Nephron progenitor cell (in vitro differentiated cells): ENCODE data around the gene EMX1.

Source experiments
- DNase-seq: peaks from one replicate; pipeline ENCODE4 v3.0.0; 2021
- H3K27ac Mint-ChIP-seq: 2 replicates; pipeline ENCODE4 v1.8.0; 2021; ENCODE audit warnings: mild to moderate bottlenecking, moderate library complexity, mixed read lengths
- H3K27me3 Mint-ChIP-seq: 2 replicates; pipeline ENCODE4 v1.8.0; 2021; ENCODE audit warnings: mild to moderate bottlenecking, low read depth, mixed read lengths; ENCODE audit not compliant: poor library complexity
- H3K36me3 Mint-ChIP-seq: 2 replicates; pipeline ENCODE4 v1.8.0; 2021; ENCODE audit warnings: low read depth, mixed read lengths
- H3K4me1 Mint-ChIP-seq: 2 replicates; pipeline ENCODE4 v1.8.0; 2021; ENCODE audit warnings: mixed read lengths
- H3K4me3 Mint-ChIP-seq: 2 replicates; pipeline ENCODE4 v1.8.0; 2021; ENCODE audit warnings: mild to moderate bottlenecking, moderate library complexity, mixed read lengths
- H3K9me3 Mint-ChIP-seq: 2 replicates; pipeline ENCODE4 v1.8.0; 2021; ENCODE audit warnings: mild to moderate bottlenecking, moderate library complexity, mixed read lengths
- TF ChIP-seq, protein P1 (sequence below): fragments of 200-600 bp; sonication (generic); IDR thresholded peaks from 2 replicates; pipeline ENCODE4 v1.5.0; 2021; ENCODE audit warnings: antibody characterized with exemption

The EMX1 gene

DNA sequence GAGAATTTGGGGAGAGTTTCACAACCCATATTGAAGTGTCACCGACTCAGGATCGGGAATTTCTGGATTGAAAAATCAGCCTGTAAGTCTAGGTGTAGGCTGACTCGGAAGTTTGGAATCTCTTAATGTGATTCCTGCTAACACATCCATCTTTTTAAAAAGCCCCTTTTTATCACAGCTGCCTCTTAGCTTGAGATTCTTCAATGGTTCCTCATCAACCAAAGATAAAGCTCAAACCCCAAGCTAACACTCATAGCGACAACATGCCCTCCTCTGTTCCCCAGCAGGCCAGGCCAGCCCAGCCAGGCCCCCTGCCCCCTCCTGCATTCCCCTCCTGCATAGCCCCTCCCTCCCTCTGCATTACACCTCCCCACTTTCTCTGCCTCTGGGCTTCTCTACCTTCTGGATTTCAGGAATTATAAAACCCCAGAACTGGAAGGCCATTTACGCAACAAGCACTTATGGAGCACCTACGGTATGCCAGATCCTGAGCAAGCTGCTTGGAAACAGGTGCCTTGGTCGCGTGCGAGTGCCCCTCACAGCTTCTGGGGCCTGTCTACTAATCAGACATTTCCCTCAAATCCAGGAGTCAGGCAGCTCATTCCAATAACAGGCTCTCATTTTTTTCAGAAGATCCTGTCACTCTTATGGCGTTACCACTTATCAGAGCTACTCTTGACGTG is 63.4 kb downstream of the EMX1 start:
- H3K36me3 Mint-ChIP-seq: no peaks in the 10 kb centered on the region
- no peak for DNase-seq
- peaks cover 2% of the 10 kb centered on the region for H3K27me3 Mint-ChIP-seq
- H3K27ac Mint-ChIP-seq: no peak overlapping the region
- peaks cover 27% of the 10 kb centered on the region for H3K4me1 Mint-ChIP-seq
- H3K9me3 Mint-ChIP-seq: no peaks in the 10 kb centered on the region
- H3K4me3 Mint-ChIP-seq: no peak overlapping the region
- TF ChIP-seq, protein P1, sequence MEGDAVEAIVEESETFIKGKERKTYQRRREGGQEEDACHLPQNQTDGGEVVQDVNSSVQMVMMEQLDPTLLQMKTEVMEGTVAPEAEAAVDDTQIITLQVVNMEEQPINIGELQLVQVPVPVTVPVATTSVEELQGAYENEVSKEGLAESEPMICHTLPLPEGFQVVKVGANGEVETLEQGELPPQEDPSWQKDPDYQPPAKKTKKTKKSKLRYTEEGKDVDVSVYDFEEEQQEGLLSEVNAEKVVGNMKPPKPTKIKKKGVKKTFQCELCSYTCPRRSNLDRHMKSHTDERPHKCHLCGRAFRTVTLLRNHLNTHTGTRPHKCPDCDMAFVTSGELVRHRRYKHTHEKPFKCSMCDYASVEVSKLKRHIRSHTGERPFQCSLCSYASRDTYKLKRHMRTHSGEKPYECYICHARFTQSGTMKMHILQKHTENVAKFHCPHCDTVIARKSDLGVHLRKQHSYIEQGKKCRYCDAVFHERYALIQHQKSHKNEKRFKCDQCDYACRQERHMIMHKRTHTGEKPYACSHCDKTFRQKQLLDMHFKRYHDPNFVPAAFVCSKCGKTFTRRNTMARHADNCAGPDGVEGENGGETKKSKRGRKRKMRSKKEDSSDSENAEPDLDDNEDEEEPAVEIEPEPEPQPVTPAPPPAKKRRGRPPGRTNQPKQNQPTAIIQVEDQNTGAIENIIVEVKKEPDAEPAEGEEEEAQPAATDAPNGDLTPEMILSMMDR: no peak

DNA sequence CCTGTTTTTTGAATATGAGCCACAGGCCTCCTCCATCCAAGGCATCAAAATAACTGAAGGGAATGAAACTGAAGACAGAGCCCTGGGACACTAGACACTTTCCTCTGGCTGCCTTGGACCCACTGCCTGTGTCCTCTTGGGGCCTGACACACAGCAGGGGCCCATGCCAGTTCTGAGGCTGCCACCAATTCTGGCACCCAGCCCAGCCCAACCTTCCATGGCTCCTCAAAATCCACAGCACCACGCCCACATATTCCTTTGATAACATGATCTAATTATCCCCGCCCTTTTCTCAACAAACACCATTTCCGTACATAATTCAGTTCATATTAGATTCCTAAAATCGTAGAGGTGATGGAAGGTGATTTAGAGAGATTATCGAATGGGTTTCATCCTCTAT is 64.2 kb downstream of the EMX1 start:
- Mint-ChIP-seq H3K4me3 (no peak overlapping the region), H3K27ac (no peak overlapping the region)

DNA sequence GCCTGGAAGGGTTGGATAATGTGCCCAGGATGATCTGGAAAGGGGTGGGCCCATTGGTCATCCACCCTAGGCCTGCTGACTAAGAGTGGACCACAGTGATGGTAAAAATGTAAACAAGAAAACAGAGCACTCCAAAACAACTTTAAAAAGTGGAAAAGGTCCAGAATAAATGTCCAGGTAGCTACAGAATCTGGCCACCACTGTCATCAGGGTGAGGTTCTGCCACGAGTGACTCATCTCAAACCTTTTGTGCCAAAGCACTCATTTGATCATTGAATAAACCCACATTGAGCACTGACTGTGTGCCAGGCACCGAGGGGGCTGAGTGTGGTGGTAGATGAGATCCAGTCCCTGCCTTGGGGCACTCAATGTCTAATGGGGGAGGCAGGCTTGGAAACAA is 64.9 kb downstream of the EMX1 start:
- TF ChIP-seq, protein P1: no peak
- H3K27me3 Mint-ChIP-seq: peaks cover 2% of the 10 kb centered on the region

More for the DNA sequence above, 64.2 kb downstream of the EMX1 start:
- Mint-ChIP-seq H3K36me3 (no peaks in the 10 kb centered on the region), H3K4me1 (peaks cover 27% of the 10 kb centered on the region), H3K9me3 (no peaks in the 10 kb centered on the region), H3K27me3 (peaks cover 2% of the 10 kb centered on the region)
- TF ChIP-seq, protein P1: no peak
- DNase-seq: no peak

DNA sequence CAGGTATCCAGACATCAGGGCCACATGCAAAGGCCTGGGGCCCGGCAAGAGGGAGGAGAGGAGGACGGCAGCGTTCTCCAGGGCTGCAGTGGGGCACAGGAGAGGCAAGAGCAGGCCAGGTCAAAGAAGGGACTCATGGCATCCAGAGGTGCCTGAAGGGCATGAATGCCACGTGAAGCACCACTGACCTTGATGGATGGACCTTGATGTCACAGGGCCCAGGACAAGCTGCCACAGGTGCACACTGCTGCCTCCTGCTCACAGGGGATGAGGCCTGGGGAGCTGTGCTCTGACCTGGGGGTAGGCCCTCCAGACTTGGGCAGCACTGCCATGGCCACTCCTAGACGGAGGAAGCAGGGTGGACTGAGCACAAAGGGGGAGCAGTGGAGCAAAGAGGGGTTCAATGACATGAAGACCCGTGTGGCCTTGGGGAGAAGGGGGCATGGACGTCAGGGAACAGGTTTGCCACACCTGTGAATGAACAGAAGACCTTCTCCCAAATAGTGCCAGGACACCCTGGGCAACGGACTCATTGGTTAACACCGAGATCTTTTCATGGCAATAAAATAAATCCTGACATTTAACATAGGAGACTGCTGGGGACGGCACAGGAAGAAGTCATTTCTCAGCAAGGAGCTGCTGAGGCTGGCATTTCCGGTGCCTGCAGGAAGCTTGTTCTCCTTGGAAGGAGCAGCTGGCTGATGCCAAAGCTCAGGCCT is 65.6 kb downstream of the EMX1 start:
- TF ChIP-seq, protein P1: no peak
- Mint-ChIP-seq H3K4me3 (no peak overlapping the region), H3K4me1 (peaks cover 27% of the 10 kb centered on the region), H3K27ac (no peak overlapping the region), H3K9me3 (no peaks in the 10 kb centered on the region), H3K36me3 (no peaks in the 10 kb centered on the region), H3K27me3 (peaks cover 2% of the 10 kb centered on the region)
- no peak for DNase-seq

More for the DNA sequence above, 64.9 kb downstream of the EMX1 start:
- Mint-ChIP-seq H3K9me3 (no peaks in the 10 kb centered on the region), H3K27ac (no peak overlapping the region), H3K4me1 (peaks cover 27% of the 10 kb centered on the region), H3K4me3 (no peak overlapping the region), H3K36me3 (no peaks in the 10 kb centered on the region)
- DNase-seq: no peak

DNA sequence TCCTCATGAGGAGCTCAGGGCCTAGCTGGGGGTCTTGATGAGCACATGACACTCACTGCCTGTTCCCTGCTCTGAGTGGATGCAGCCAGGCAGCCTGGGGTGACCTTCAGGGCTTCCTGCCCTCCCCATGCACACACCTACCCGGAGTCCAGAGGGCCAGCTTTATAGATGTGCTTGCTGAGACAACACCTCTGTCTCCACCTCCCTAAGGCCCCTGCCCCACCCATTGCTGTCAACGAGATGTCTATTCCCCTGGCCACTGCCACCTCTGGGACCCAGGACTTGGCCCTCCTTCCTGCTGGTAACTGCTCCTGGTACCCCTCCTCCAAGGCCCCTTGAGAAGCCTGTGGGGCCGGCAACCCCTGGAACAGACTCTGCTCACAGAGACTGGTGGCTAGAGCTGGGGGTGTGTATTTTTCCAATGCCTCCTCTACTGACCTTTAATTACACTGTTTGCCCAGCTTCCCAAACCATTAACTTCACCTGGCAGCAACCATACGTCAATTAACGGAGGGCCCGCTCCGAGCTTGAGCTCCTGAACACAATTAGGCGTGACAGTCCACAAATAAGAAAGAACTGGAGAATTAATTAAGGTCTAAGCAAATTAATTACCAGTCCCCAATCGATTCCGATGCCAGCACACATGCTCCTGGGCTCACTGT is 66.3 kb downstream of the EMX1 start:
- TF ChIP-seq, protein P1: no peak
- Mint-ChIP-seq H3K4me3 (no peak overlapping the region), H3K9me3 (no peaks in the 10 kb centered on the region), H3K27ac (no peak overlapping the region), H3K4me1 (peaks cover 27% of the 10 kb centered on the region), H3K36me3 (no peaks in the 10 kb centered on the region), H3K27me3 (peaks cover 2% of the 10 kb centered on the region)
- DNase-seq: no peak
